ENCODE data around the gene KIF7. TPM values are rescaled to one million over a fixed set of nuclear protein-coding genes. Genes with fewer than 3 reads are reported as not detected.

The KIF7 gene
- total and polyA plus RNA-seq, 2 of the 8 experiments (the other 6 are each of a cell fraction or from before 2014, with no cell fraction given), result 4.9 to 14.0 TPM

DNA sequence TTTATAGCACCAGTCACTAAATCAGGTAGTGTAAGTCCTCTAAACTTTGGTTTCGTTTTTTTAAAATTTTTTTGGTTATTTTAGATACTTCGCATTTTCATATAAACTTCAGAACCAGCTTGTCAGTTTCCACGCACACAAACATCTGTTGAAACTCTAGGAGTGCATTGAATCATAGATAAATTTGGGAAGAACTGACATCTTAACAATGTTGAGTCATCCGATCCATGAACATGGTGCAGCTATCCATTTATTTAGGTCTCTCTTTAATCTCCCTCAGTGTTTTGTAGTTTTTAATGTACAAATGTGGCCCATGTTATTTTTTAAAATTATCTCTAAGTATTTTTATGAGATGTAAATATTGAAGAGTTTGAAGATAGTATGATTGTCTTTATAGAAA is 62.2 kb downstream of the KIF7 start:
- Histone ChIP-seq H2BK120ac (replicated peaks; ENCODE audit: low read depth, low read length) (no peak overlapping the region), H3K23me2 (ENCODE audit: low read depth, low read length) (no peaks in the 10 kb centered on the region; the same call in 1 of the 2 replicates), H3K4me1 (replicated peaks in 1 of 4; ENCODE audit: control insufficient read depth in 3 of 4, insufficient read depth in 4 of 4, low read length in 3 of 4) (no peaks in the 10 kb centered on the region), H3K36me3 (ENCODE audit: control insufficient read depth in 2 of 4, insufficient read depth in 4 of 4, low read length in 3 of 4) (peaks cover 28 to 88% (median 68%) of the 10 kb centered on the region in 4 experiments), H2BK5ac (ENCODE audit: low read depth, low read length) (no peak overlapping the region), H3K23ac (ENCODE audit: insufficient read length) (no peak overlapping the region), H2AK5ac (ENCODE audit: low read depth, low read length) (no peak overlapping the region), H3K9me3 (ENCODE audit: insufficient read depth in 2 of 2, low read depth in 1 of 2, low read length in 1 of 2) (no peaks in the 10 kb centered on the region), H4K91ac (replicated peaks; ENCODE audit: insufficient read length, low read length) (no peak overlapping the region), H3K27me3 (replicated peaks in 1 of 4; ENCODE audit: control insufficient read depth in 3 of 4, extremely low read depth in 1 of 4, insufficient read depth in 3 of 4, low read length in 3 of 4) (no peaks in the 10 kb centered on the region), H3K4me3 (ENCODE audit: extremely low read depth in 1 of 4, insufficient read depth in 2 of 4, low read depth in 3 of 4, low read length in 4 of 4) (no peak overlapping the region), H3K9ac (replicated peaks in 1 of 4; ENCODE audit: extremely low read depth in 1 of 4, low read depth in 3 of 4, low read length in 3 of 4) (no peak overlapping the region), H4K5ac (ENCODE audit: insufficient read length, low read depth, low read length) (no peak overlapping the region), H2BK12ac (ENCODE audit: low read depth, low read length) (no peak overlapping the region), H3K4me2 (ENCODE audit: insufficient read depth in 1 of 2, low read depth in 2 of 2, low read length in 2 of 2) (no peak overlapping the region), H2AFZ (ENCODE audit: low read length) (no peak overlapping the region), H4K8ac (ENCODE audit: extremely low read depth, insufficient read depth, low read length) (no peak overlapping the region), H3K56ac (replicated peaks; ENCODE audit: insufficient read length, low read depth, low read length) (no peak overlapping the region), H3K18ac (ENCODE audit: extremely low read depth, low read length) (no peak overlapping the region), H3K79me1 (ENCODE audit: low read depth, low read length) (peaks cover 5% of the 10 kb centered on the region), H3K14ac (ENCODE audit: insufficient read length) (no peak overlapping the region), H3K79me2 (ENCODE audit: control insufficient read depth in 1 of 2, insufficient read depth in 2 of 2, low read length in 2 of 2) (peaks cover 0 to 7% of the 10 kb centered on the region in 2 experiments; a peak in 2 of 4 replicates), H3K4ac (replicated peaks; ENCODE audit: insufficient read length, low read depth, low read length) (no peak overlapping the region), H4K20me1 (replicated peaks in 1 of 2; ENCODE audit: control insufficient read depth in 1 of 2, insufficient read depth in 2 of 2, low read length in 2 of 2) (peaks cover 3 to 4% of the 10 kb centered on the region in 2 experiments), H2BK20ac (ENCODE audit: low read length) (no peak overlapping the region), H2BK15ac (ENCODE audit: low read length) (no peak overlapping the region), H3K27ac (ENCODE audit: low read depth, low read length) (no peak overlapping the region)
- DNase-seq (ENCODE audit: low read depth in 1 of 2, low spot score in 2 of 2), result no peak
- CTCF ChIA-PET (ENCODE audit: partially characterized antibody), result interaction anchor here (0.5 to 1.6 kb wide), 4 partner anchors 55 to 1075 kb away, joined by 3 to 5 read pairs (median 4); no protein-coding TSS in a partner anchor
- POLR2A ChIA-PET (ENCODE audit: partially characterized antibody), result no interaction called here
- WGBS, 2 experiments (ENCODE audit: extremely low coverage in 1 of 2, insufficient coverage in 1 of 2, insufficient read length in 1 of 2, insufficient replicate concordance in 2 of 2, low coverage in 1 of 2, low lambda C conversion rate in 2 of 2, missing lambda C conversion rate in 1 of 2), result 94% methylated on average over 4 of the region's 4 CpGs; no CpG with 5 or more reads in 1 of the 2 experiments
- no peak for FAIRE-seq
- no peak for TF ChIP-seq SP4 (IDR thresholded peaks at IDR 0.05; ENCODE audit: low read length)
- TF ChIP-seq SIRT6 (IDR thresholded peaks at IDR 0.05; ENCODE audit: low read length), result no peak
- no peak for TF ChIP-seq SAP30 (IDR thresholded peaks at IDR 0.05; ENCODE audit: insufficient read depth, insufficient replicate concordance, low read length)
- TF ChIP-seq NANOG (IDR thresholded peaks at IDR 0.05; ENCODE audit: insufficient read depth, low read depth, low read length, poor library complexity, severe bottlenecking), result no peak
- TF ChIP-seq CTBP2 (IDR thresholded peaks at IDR 0.05; ENCODE audit: borderline replicate concordance, insufficient read depth, insufficient read length, low read length), result no peak
- TF ChIP-seq, protein P1, sequence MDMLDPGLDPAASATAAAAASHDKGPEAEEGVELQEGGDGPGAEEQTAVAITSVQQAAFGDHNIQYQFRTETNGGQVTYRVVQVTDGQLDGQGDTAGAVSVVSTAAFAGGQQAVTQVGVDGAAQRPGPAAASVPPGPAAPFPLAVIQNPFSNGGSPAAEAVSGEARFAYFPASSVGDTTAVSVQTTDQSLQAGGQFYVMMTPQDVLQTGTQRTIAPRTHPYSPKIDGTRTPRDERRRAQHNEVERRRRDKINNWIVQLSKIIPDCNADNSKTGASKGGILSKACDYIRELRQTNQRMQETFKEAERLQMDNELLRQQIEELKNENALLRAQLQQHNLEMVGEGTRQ (IDR thresholded peaks at IDR 0.05; ENCODE audit: low read length), result no peak
- TF ChIP-seq BACH1 (IDR thresholded peaks at IDR 0.05; ENCODE audit: low read length), result no peak
- TF ChIP-seq SIX5 (IDR thresholded peaks at IDR 0.05; ENCODE audit: low read depth, low read length), result no peak
- TF ChIP-seq CREB1 (IDR thresholded peaks at IDR 0.05), result no peak
